ENCODE measurements around the gene RNF212. TPM values are rescaled to one million over a fixed set of nuclear protein-coding genes. Genes with fewer than 3 reads are reported as not detected.

Gene RNF212
- total and polyA plus RNA-seq, 5 donors from 2014 or later, result 2.8 to 5.4 (median 3.2) TPM

DNA sequence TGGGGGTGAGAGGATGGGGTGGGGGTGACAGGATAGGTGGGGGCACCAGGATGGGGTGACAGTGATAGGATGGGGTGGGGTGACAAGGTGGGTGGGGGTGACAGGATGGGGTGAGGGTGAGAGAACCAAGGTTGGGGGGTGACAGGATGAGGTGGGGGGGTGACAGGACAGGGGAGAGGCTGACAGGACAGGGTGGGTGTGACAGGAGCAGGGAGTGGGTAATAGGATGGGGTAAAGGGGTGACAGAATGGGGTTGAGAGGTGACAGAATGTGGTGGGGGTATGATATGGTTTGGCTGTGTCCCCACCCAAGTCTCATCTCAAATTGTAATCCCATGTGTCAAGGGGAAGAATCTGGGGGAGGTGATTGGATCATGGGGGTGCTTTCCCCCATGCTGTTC lies 26.0 kb downstream of the RNF212 start:
- no peak overlapping the region for H3K4me3 ChIP-seq (ENCODE audit: low read depth, low read length)
- Mint-ChIP-seq H3K4me1 (no peaks in the 10 kb centered on the region), H3K27me3 (no peaks in the 10 kb centered on the region), H3K27ac (peak overlapping the region in 1 of 3 donors; percentile 52), H3K36me3 (no peaks in the 10 kb centered on the region), H3K9me3 (peaks cover 0 to 15% (median 6%) of the 10 kb centered on the region in 7 donors), H3K4me3 (no peak overlapping the region)
- no peak overlapping the region for H3K27ac ChIP-seq (ENCODE audit: insufficient read depth, low read length, poor library complexity, severe bottlenecking)
- DNase-seq (no peak), ATAC-seq (ENCODE audit: low read depth in 2 of 2) (no peak)
- no peaks in the 10 kb centered on the region for H3K27me3 ChIP-seq (ENCODE audit: control insufficient read depth, insufficient read depth, low read length)
- peaks cover 0 to 14% of the 10 kb centered on the region in 2 experiments for H3K9me3 ChIP-seq (ENCODE audit: control insufficient read depth in 2 of 2, low read length in 2 of 2)
- H3K36me3 ChIP-seq (ENCODE audit: control insufficient read depth, insufficient read depth, low read length), result no peaks in the 10 kb centered on the region
- H3K4me1 ChIP-seq (ENCODE audit: control insufficient read depth, insufficient read depth, low read length, poor library complexity, severe bottlenecking), result no peaks in the 10 kb centered on the region

DNA sequence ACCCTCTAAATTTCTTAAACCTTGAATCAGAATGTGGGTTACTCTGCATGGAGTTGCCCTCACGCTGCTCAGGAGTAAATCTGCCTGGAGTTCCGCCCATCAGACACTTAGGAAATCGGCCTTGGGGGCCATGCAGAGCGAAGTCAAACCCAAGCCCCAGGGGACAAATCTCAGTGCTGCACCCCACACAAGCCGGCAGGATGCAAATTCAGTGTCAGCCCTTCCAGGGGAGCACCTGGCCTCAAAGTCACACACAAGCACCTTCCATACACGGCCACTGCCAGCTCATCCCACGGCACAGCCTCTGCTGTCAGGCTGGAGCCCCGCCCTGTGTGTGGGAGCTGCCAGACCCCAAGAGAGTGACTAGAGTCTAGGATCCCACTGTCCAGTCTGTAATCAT lies 27.4 kb downstream of the RNF212 start:
- no peaks in the 10 kb centered on the region for H3K36me3 Mint-ChIP-seq
- Histone ChIP-seq H3K4me3 (ENCODE audit: low read depth, low read length) (no peak overlapping the region), H3K27ac (ENCODE audit: insufficient read depth, low read length, poor library complexity, severe bottlenecking) (no peak overlapping the region), H3K4me1 (ENCODE audit: control insufficient read depth, insufficient read depth, low read length, poor library complexity, severe bottlenecking) (no peaks in the 10 kb centered on the region), H3K36me3 (ENCODE audit: control insufficient read depth, insufficient read depth, low read length) (no peaks in the 10 kb centered on the region), H3K27me3 (ENCODE audit: control insufficient read depth, insufficient read depth, low read length) (no peaks in the 10 kb centered on the region), H3K9me3 (ENCODE audit: control insufficient read depth in 2 of 2, low read length in 2 of 2) (peaks cover 0 to 14% of the 10 kb centered on the region in 2 experiments)
- no peaks in the 10 kb centered on the region for H3K4me1 Mint-ChIP-seq
- H3K27ac Mint-ChIP-seq, result no peak overlapping the region
- peaks cover 5% of the 10 kb centered on the region for H3K27me3 Mint-ChIP-seq
- H3K4me3 Mint-ChIP-seq, result no peak overlapping the region
- DNase-seq (no peak), ATAC-seq (ENCODE audit: low read depth in 2 of 2) (no peak)
- peaks cover 0 to 15% (median 6%) of the 10 kb centered on the region in 7 donors for H3K9me3 Mint-ChIP-seq

DNA sequence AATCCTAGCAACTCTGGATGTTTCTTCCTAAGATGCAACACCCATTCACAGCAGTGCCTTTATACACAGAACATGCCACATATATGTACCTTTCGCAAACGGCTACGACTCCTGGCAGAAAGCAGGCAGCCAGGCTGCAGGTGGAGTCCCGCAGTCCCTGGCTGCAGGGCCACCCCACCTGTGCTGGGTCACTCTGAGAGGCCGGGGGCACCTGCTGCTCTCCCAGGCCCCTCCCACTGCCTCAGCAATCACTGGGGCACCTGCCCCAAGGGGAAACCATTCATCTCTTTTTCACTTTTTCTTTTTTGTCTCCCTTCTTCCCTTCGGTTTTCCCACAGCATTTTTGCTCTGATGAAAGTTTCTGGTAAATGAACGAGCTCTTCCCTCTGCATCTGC lies 28.0 kb downstream of the RNF212 start:
- H3K27me3 Mint-ChIP-seq, result peaks cover 5% of the 10 kb centered on the region
- peaks cover 0 to 15% (median 6%) of the 10 kb centered on the region in 7 donors for H3K9me3 Mint-ChIP-seq
- no peaks in the 10 kb centered on the region for H3K36me3 Mint-ChIP-seq

DNA sequence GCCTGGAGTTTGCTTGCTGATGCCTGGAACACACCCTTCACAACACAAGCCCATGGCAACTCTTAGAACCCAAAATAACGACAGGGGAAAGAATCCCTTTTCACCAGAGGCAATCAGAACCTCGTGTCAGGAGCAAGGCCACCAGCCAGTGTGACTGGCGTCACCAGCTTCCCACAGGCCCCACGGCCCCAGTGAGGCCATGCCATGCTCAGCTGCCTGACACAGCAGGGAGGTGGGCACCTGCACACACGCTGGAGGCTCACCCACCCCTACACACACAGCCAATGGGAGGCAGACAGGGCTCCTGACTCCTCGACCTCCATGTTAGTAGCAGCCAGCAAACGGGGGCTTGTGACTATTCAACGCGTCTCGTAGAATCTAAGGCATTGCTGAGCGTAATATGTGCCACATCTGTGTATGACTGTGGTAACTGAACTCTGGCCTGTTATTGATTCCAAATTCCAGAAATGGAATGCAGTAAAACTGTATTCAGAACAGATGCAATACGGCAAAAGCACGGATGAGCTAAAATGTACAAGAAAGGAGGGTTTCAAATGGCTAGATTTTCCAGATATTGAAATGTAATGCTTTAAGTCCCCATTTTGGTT lies 28.5 kb downstream of the RNF212 start:
- Mint-ChIP-seq H3K27me3 (peaks cover 6% of the 10 kb centered on the region), H3K4me1 (no peaks in the 10 kb centered on the region), H3K36me3 (no peaks in the 10 kb centered on the region), H3K9me3 (peaks cover 0 to 15% (median 7%) of the 10 kb centered on the region in 7 donors), H3K4me3 (no peak overlapping the region), H3K27ac (no peak overlapping the region)
- Histone ChIP-seq H3K36me3 (ENCODE audit: control insufficient read depth, insufficient read depth, low read length) (no peaks in the 10 kb centered on the region), H3K4me1 (ENCODE audit: control insufficient read depth, insufficient read depth, low read length, poor library complexity, severe bottlenecking) (no peaks in the 10 kb centered on the region), H3K27ac (ENCODE audit: insufficient read depth, low read length, poor library complexity, severe bottlenecking) (no peak overlapping the region), H3K4me3 (ENCODE audit: low read depth, low read length) (no peak overlapping the region), H3K9me3 (ENCODE audit: control insufficient read depth in 2 of 2, low read length in 2 of 2) (peaks cover 0 to 14% of the 10 kb centered on the region in 2 experiments), H3K27me3 (ENCODE audit: control insufficient read depth, insufficient read depth, low read length) (no peaks in the 10 kb centered on the region)
- ATAC-seq (ENCODE audit: low read depth in 2 of 2) (no peak), DNase-seq (no peak)

More for the DNA sequence above, 28.0 kb downstream of the RNF212 start:
- H3K9me3 ChIP-seq (ENCODE audit: control insufficient read depth in 2 of 2, low read length in 2 of 2), result peaks cover 0 to 14% of the 10 kb centered on the region in 2 experiments
- Mint-ChIP-seq H3K4me1 (no peaks in the 10 kb centered on the region), H3K4me3 (no peak overlapping the region), H3K27ac (no peak overlapping the region)
- H3K4me3 ChIP-seq (ENCODE audit: low read depth, low read length), result no peak overlapping the region
- H3K4me1 ChIP-seq (ENCODE audit: control insufficient read depth, insufficient read depth, low read length, poor library complexity, severe bottlenecking), result no peaks in the 10 kb centered on the region
- DNase-seq, result no peak
- H3K27me3 ChIP-seq (ENCODE audit: control insufficient read depth, insufficient read depth, low read length), result no peaks in the 10 kb centered on the region
- H3K27ac ChIP-seq (ENCODE audit: insufficient read depth, low read length, poor library complexity, severe bottlenecking), result no peak overlapping the region
- no peak for ATAC-seq (ENCODE audit: low read depth in 2 of 2)
- H3K36me3 ChIP-seq (ENCODE audit: control insufficient read depth, insufficient read depth, low read length), result no peaks in the 10 kb centered on the region

DNA sequence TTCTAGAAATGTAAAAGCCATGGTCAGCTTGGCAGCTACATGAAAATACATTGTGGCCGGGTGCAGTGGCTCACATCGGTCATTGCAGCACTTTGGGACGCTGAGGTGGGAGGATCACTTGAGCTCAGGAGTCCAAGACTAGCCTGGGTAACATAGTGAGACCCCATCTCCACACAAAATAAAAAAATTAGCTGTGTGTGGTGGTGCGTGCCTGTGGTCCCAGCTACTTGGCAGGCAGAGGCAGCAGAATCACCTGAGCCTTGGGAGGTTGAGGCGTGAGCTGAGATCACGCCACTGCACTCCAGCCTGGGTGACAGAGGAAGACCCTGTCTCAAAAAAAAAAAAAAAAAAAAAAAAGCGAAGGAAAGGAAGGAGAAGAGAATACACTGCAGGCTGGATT lies 29.0 kb downstream of the RNF212 start:
- no peak for ATAC-seq (ENCODE audit: low read depth in 2 of 2)
- Histone ChIP-seq H3K27me3 (ENCODE audit: control insufficient read depth, insufficient read depth, low read length) (no peaks in the 10 kb centered on the region), H3K27ac (ENCODE audit: insufficient read depth, low read length, poor library complexity, severe bottlenecking) (no peak overlapping the region), H3K4me1 (ENCODE audit: control insufficient read depth, insufficient read depth, low read length, poor library complexity, severe bottlenecking) (no peaks in the 10 kb centered on the region), H3K4me3 (ENCODE audit: low read depth, low read length) (no peak overlapping the region), H3K36me3 (ENCODE audit: control insufficient read depth, insufficient read depth, low read length) (no peaks in the 10 kb centered on the region), H3K9me3 (ENCODE audit: control insufficient read depth in 2 of 2, low read length in 2 of 2) (peaks cover 0 to 13% of the 10 kb centered on the region in 2 experiments)
- Mint-ChIP-seq H3K4me1 (no peaks in the 10 kb centered on the region), H3K27ac (no peak overlapping the region), H3K4me3 (no peak overlapping the region), H3K9me3 (peaks cover 0 to 11% (median 9%) of the 10 kb centered on the region in 7 donors), H3K27me3 (peaks cover 11% of the 10 kb centered on the region), H3K36me3 (no peaks in the 10 kb centered on the region)
- DNase-seq, result no peak

DNA sequence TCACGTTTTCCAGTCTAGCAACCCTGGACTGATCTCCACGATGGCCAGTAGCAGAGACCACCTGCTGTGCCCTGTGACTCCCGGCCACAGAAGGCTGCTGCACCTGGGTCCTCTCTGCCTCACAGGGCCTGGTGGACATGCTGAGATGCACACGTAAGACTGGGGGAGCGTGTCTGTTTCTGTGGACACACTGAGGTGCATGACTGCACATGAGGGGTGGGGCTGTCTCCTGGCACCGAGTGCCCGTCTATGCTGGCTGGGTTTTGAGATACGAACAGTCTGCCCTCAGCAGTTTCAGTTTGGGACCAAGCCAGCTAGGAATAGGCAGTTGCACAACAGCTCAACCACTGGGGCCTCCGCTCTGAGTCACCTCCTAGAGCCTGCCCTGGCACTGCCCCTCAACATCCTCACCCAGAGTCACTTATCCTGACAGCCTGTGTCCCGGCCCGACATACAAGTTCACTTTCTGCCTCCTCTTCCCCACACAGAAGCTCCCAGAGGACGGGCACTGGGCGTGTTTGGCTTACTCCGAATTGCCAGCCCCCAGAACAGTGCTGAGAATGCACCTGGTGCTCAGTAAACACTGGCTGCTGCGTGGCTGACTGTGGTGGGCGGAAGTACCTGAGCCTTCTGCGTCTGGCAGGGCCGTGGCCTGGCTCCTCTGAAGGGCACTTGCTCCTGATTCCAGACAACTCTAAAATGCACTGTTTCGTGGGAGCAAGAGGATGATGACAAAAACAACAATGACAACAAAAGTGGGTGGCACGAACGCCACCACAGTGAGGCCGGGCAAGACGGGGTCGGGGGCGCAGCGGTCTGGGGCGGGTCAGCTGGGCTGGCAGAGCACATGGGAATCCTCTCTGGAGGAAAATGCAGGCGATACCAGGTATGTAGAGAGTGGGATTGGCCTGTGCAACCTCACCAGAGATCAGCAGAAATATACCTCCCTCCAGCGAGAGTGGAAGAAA lies 30.9 kb downstream of the RNF212 start:
- Mint-ChIP-seq H3K27me3 (peaks cover 12% of the 10 kb centered on the region), H3K4me1 (no peaks in the 10 kb centered on the region), H3K27ac (no peak overlapping the region), H3K36me3 (no peaks in the 10 kb centered on the region), H3K4me3 (no peak overlapping the region), H3K9me3 (peaks cover 0 to 4% (median 0%) of the 10 kb centered on the region in 7 donors)
- Histone ChIP-seq H3K4me3 (ENCODE audit: low read depth, low read length) (no peak overlapping the region), H3K27me3 (ENCODE audit: control insufficient read depth, insufficient read depth, low read length) (no peaks in the 10 kb centered on the region), H3K27ac (ENCODE audit: insufficient read depth, low read length, poor library complexity, severe bottlenecking) (no peak overlapping the region), H3K9me3 (ENCODE audit: control insufficient read depth in 2 of 2, low read length in 2 of 2) (no peaks in the 10 kb centered on the region), H3K36me3 (ENCODE audit: control insufficient read depth, insufficient read depth, low read length) (no peaks in the 10 kb centered on the region), H3K4me1 (ENCODE audit: control insufficient read depth, insufficient read depth, low read length, poor library complexity, severe bottlenecking) (no peaks in the 10 kb centered on the region)
- ATAC-seq (ENCODE audit: low read depth in 2 of 2) (no peak), DNase-seq (no peak)

DNA sequence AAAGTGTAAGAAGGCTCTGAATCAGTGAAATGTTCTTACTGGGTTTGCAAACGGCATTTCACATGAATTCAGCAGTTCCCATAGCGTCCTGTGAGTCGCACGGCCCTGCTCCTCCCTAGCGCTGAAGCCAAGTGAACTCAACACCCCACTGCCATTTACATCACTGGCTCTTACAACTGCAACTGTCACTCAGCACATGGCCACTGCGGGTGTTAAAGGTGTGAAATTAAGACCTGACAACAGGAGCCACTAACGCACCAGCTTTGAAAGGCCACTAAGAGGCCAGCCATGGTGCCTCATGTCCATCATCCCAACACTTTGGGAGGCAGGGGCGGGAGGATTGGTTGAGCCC lies 31.7 kb downstream of the RNF212 start:
- Histone ChIP-seq H3K27ac (ENCODE audit: insufficient read depth, low read length, poor library complexity, severe bottlenecking) (no peak overlapping the region), H3K36me3 (ENCODE audit: control insufficient read depth, insufficient read depth, low read length) (no peaks in the 10 kb centered on the region), H3K4me1 (ENCODE audit: control insufficient read depth, insufficient read depth, low read length, poor library complexity, severe bottlenecking) (no peaks in the 10 kb centered on the region), H3K4me3 (ENCODE audit: low read depth, low read length) (no peak overlapping the region), H3K9me3 (ENCODE audit: control insufficient read depth in 2 of 2, low read length in 2 of 2) (no peaks in the 10 kb centered on the region), H3K27me3 (ENCODE audit: control insufficient read depth, insufficient read depth, low read length) (no peaks in the 10 kb centered on the region)
- Mint-ChIP-seq H3K4me1 (no peaks in the 10 kb centered on the region), H3K9me3 (peaks cover 0 to 4% (median 0%) of the 10 kb centered on the region in 7 donors), H3K36me3 (no peaks in the 10 kb centered on the region), H3K4me3 (no peak overlapping the region), H3K27ac (no peak overlapping the region), H3K27me3 (peaks cover 12% of the 10 kb centered on the region)
- DNase-seq, result no peak
- ATAC-seq (ENCODE audit: low read depth in 2 of 2), result no peak
